Omental fat pad (tissue), 4 donors: ENCODE measurements around the gene EIF4E. TPM values are rescaled to one million over a fixed set of nuclear protein-coding genes. Genes with fewer than 3 reads are reported as not detected.
"Not testable (repeated sequence)": the region's sequence is repeated elsewhere in the genome, so short reads cannot be mapped to it uniquely, and the experiment has no call there.

ENCODE experiments used
- ATAC-seq: fragments of 150-250 bp; one replicate; pipeline ENCODE4 v1.9.1; 2016; ENCODE audit warnings: mild to moderate bottlenecking, moderate library complexity; ENCODE audit not compliant: low FRiP score
- DNase-seq: peaks from one replicate; pipeline ENCODE4 v3.0.0-alpha.2; 2019; ENCODE audit warnings: low spot score
- CTCF ChIP-seq, 3 donors: fragments of 450-650 bp; IDR thresholded peaks; one replicate each; pipeline ENCODE4 v1.5.1; 2016 to 2017; ENCODE audit warnings: antibody characterized with exemption in 3 of 3, mild to moderate bottlenecking in 3 of 3, moderate library complexity in 2 of 3
- total RNA-seq, 4 donors: library from RNA; depleted of rRNA; stranded (reverse); fragments of >200 nt; gene quantifications; one replicate each; pipeline ENCODE4 v1.1.0, GENCODE V29; 2016

Gene EIF4E
- total RNA-seq, 4 donors from 2014 or later = 62.5 to 208 (median 74.1) TPM

DNA sequence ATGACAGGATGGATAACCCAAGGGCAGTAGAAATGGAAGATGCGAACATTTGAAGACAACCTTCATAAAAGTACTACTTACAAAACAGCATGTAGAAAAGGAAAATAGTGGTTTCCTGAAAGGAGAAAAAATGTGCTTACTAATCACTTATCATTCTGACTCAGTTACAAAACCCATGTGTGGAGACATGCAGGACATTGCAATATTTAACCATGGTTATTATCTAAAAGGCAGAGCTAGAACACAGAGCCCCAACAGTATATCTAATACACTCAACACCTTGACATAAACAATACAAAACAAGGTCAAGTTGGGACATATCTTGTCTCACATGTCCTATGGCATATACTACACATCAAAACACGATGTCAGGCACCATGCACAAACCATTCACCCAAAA is 55.9 kb downstream of the EIF4E start:
- ATAC-seq (no peak), DNase-seq (no peak)
- no peak for TF ChIP-seq CTCF (IDR thresholded peaks at IDR 0.05)

GRCh38 chr4:98872120-98872906 is 56.6 kb downstream of the EIF4E start:
- not testable (repeated sequence) for ATAC-seq, DNase-seq

DNA sequence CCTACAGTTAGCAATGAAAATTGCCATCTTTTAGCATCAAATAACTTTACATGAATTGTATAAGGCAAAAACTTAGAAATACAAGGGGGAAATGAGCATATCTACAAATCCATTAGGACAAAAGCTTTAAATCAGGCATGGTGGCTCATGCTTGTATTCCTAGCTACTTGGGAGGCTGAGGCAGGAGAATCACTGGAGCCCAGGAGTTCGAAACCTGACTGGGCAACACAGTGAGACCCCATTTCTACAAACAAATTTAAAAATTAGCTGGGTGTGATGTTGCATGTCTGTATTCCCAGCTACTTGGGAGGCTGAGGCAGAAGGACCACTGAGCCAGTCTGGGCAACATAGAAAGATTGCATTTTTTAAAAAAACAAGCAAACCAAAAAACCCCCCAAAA is 61.3 kb downstream of the EIF4E start:
- no peak for TF ChIP-seq CTCF (IDR thresholded peaks at IDR 0.05)
- DNase-seq = no peak
- ATAC-seq = no peak

DNA sequence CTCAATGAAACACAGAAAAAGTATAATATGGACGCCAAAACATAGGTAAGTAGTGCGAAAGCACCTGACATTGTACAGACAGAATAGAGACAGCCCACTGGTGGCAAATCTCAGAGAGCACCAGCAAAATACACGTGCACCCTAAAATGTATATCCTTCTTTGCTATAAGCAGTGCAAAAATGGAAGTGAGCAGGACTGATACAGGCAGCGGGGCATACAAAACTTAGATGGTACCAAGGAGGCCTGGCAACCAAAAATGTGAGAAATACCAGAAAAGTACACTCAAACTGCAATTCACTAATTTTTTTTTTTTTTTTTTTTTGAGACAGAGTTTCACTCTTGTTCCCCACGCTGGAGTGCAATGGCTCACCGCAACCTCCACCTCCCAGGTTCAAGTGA is 63.9 kb downstream of the EIF4E start:
- DNase-seq (no peak), ATAC-seq (no peak)
- TF ChIP-seq CTCF (IDR thresholded peaks at IDR 0.05) = no peak

DNA sequence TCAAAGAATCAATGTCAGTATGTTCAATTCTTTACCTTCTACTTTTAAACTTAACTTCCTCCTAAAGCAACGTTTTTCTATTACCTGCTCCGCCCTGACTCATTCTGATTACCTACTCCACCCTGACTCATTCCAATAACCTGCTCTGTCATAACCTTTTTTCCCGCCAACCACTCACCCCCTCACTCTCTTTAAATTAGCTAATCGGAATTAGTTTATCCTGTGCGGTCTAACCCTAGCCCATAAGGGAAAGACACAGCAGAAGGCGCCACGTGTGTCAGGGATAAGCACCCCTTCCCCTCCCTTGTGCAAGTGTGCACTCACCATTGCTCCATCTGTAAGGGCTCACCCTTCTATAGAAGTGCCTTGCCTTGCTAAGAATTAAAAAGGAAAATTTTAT is 64.4 kb downstream of the EIF4E start:
- no peak for TF ChIP-seq CTCF (IDR thresholded peaks at IDR 0.05)
- ATAC-seq = no peak

DNA sequence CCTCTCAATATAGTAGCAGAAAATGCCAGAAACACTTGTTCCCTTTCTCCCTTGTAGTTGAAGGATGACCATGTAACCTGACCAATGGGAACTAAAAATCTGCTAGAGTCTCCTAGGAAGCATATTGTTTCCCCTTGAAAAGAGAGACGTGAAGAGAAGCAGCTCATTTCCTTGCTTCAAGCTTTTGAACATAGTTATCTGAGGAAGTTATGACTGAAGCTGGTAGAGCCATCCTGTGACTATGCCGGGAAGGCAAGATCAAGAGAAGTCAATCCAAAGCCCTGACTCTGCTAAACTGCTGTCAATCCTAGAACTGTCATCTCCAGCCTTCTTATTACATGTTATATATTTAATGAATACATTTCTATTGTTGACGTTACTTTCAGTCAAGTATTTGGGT is 66.6 kb downstream of the EIF4E start:
- no peak for DNase-seq
- no peak for TF ChIP-seq CTCF (IDR thresholded peaks at IDR 0.05)
- ATAC-seq = no peak

More for the DNA sequence above, 64.4 kb downstream of the EIF4E start:
- DNase-seq = no peak

DNA sequence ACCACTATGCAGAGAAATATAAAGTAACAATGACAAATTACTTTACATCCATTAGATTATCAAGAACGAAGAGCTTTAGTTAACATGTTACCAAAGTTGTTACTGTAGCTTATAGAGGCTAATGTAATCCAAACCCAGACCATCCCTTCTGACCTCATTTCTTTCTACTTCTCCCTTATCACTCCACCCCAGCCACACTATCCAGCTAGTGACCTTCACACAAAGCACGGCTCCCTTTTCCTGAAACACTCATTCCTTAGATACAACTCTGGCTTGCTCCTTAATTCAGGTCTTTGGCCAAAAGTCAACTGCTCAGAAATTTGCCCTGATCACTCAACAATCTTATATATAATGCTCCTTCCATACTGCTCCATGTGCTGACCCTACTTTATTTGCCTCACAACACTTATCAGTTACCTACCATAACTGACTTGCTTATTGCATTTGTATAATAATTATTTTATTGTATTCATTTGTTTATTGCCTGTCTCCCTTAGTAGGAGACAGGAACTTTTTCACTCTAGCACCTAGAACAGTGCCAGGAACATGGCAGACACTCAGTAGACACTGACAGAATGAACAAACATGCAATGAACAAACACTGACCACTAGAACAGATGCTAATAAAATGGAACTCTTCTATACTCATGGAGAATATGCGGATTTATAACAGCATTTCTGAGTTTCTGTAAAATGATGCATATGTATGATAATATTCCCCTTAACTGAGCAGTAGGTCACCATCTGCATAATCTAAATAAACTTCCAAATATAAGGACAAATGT is 67.6 kb downstream of the EIF4E start:
- ATAC-seq = no peak

More for the DNA sequence above, 67.6 kb downstream of the EIF4E start:
- no peak for TF ChIP-seq CTCF (IDR thresholded peaks at IDR 0.05)
- DNase-seq = no peak
